Measurements from ENCODE around the gene SOHLH2. TPM values are rescaled to one million over a fixed set of nuclear protein-coding genes. Genes with fewer than 3 reads are reported as not detected.

SOHLH2 gene
- polyA plus RNA-seq, 1 donor from 2014 or later: not detected

DNA sequence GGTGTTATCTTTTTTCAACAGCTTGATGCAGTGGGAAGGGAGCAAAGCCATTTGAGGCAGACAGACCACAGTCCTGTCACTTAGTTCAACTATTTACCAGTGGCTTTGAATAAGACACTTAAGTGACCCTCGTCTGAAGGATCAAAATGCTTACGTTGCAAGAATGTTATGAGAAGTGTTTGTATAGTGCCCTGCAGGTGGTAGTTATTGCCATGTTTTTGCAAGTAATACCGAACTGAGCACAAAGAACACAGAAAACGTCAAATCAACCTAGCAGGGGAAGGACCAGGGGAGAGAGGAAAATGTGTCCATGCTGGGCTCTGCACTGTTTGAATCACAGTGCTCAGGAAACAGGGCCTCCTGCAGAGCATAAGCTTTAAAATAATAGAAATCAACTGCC is 2.8 kb downstream of the SOHLH2 start:
- no peaks in the 10 kb centered on the region for H3K27me3 Mint-ChIP-seq
- H3K4me1 Mint-ChIP-seq: no peaks in the 10 kb centered on the region
- no peak overlapping the region for H3K4me3 Mint-ChIP-seq
- no peak overlapping the region for H3K27ac Mint-ChIP-seq
- H3K36me3 Mint-ChIP-seq: no peaks in the 10 kb centered on the region
- H3K9me3 Mint-ChIP-seq: peaks cover 2 to 3% (median 3%) of the 10 kb centered on the region in 3 donors

DNA sequence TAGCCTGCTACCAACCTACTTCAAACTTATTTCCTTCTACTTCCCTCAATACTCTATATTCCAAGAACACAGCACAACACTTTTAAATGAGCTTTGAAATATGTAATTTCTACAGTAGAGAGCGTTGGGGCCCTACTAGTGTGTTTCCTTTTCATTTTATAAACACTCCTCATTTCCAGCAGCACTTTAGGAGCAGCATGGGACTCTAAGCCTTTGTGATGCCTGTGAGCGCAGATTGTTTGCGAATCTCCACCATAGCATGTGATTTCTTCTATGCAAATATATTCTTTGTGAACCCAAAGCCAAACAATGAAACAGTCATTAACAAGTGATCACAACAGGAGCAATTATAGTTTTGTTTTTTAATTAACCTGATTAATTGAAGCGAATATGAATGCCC is 3.6 kb downstream of the SOHLH2 start:
- H3K27me3 Mint-ChIP-seq: no peaks in the 10 kb centered on the region
- no peaks in the 10 kb centered on the region for H3K36me3 Mint-ChIP-seq
- no peak overlapping the region for H3K27ac Mint-ChIP-seq
- H3K4me3 Mint-ChIP-seq: no peak overlapping the region
- no peaks in the 10 kb centered on the region for H3K4me1 Mint-ChIP-seq
- peaks cover 1 to 3% (median 2%) of the 10 kb centered on the region in 3 donors for H3K9me3 Mint-ChIP-seq

DNA sequence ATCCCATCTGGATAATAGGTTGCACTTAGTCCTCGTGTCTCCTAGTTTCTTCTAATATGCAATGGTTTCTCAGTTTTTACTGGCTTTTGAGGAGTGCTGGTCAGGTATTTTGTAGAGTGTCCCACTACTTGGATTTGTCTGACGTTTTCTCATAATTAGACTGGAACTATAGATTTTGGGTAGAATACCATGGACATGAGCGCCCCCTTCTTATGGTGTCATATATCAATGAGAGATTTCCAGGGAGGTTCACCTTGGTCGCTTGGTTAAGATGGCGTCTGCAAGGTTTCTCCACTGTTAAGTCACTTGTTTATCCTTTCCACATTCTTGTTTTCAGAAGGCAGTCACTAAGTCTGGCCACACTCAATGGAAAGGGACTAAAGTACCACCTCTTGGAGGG is 6.7 kb downstream of the SOHLH2 start:
- H3K27ac Mint-ChIP-seq: no peak overlapping the region
- no peak overlapping the region for H3K4me3 Mint-ChIP-seq
- H3K36me3 Mint-ChIP-seq: no peaks in the 10 kb centered on the region
- H3K4me1 Mint-ChIP-seq: no peaks in the 10 kb centered on the region
- H3K27me3 Mint-ChIP-seq: no peaks in the 10 kb centered on the region
- H3K9me3 Mint-ChIP-seq: no peaks in the 10 kb centered on the region

- no peaks in the 10 kb centered on the region for H3K27me3 Mint-ChIP-seq
These were observed 21.1 kb downstream of the SOHLH2 start for GRCh38 chr13:36193151-36193855.

GRCh38 chr13:36192166-36192565 is 22.2 kb downstream of the SOHLH2 start:
- peaks cover 0 to 4% (median 0%) of the 10 kb centered on the region in 3 donors for H3K9me3 Mint-ChIP-seq
- H3K4me3 Mint-ChIP-seq: no peak overlapping the region
- no peak overlapping the region for H3K27ac Mint-ChIP-seq
- H3K36me3 Mint-ChIP-seq: no peaks in the 10 kb centered on the region
- no peaks in the 10 kb centered on the region for H3K27me3 Mint-ChIP-seq
- H3K4me1 Mint-ChIP-seq: no peaks in the 10 kb centered on the region

More at GRCh38 chr13:36193151-36193855, 21.1 kb downstream of the SOHLH2 start:
- Mint-ChIP-seq H3K36me3 (no peaks in the 10 kb centered on the region), H3K27ac (no peak overlapping the region), H3K9me3 (peaks cover 0 to 3% (median 0%) of the 10 kb centered on the region in 3 donors), H3K4me1 (no peaks in the 10 kb centered on the region), H3K4me3 (no peak overlapping the region)

DNA sequence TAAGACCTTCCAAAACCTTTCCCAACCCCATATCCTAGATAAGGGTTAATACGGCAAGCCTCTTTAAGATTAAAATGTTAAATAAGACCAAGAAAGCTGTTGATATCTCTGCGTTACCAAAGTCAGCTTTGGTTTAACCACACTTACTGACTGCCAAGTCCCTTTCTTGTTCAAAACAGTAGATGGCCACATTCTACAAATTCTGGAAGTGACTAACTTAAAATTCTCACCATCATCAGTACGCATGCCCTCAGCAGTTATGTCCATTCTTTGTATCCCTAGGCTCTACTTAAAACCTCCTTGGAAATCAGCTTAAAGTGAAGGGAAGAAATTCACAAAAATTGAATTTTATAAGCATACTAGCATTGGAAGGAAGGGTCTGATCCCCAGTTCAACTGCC is 23.6 kb downstream of the SOHLH2 start:
- H3K4me3 Mint-ChIP-seq: no peak overlapping the region
- no peaks in the 10 kb centered on the region for H3K36me3 Mint-ChIP-seq
- peaks cover 0 to 4% (median 0%) of the 10 kb centered on the region in 3 donors for H3K9me3 Mint-ChIP-seq
- H3K27me3 Mint-ChIP-seq: no peaks in the 10 kb centered on the region
- H3K27ac Mint-ChIP-seq: no peak overlapping the region
- no peaks in the 10 kb centered on the region for H3K4me1 Mint-ChIP-seq

DNA sequence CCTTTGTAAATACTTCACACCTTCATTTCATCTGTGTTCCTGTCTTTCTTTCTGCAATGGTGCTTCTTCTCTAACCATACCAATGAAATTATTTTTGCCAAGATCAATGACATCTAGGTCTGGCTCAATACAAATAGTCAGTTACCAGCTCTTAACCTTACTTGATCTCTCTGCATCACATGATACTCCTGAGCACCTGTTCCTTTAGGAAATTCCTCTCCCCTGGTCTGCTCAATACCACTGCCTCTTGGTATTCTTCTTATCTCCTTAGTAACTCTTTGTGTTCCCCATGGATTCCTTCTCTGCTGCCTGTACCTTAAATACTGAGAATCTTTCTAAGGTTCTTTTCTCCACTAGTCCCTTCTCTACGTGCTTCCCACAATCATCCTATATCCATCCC is 25.9 kb downstream of the SOHLH2 start:
- no peak overlapping the region for H3K4me3 Mint-ChIP-seq
- no peaks in the 10 kb centered on the region for H3K36me3 Mint-ChIP-seq
- H3K27me3 Mint-ChIP-seq: no peaks in the 10 kb centered on the region
- peak overlapping the region in 1 of 3 donors; percentile 48 for H3K27ac Mint-ChIP-seq
- H3K9me3 Mint-ChIP-seq: peaks cover 0 to 4% (median 0%) of the 10 kb centered on the region in 3 donors
- no peaks in the 10 kb centered on the region for H3K4me1 Mint-ChIP-seq

GRCh38 chr13:36183901-36184300 is 30.5 kb downstream of the SOHLH2 start:
- Mint-ChIP-seq H3K27me3 (no peaks in the 10 kb centered on the region), H3K36me3 (peaks cover 2% of the 10 kb centered on the region), H3K9me3 (peaks cover 0 to 5% (median under 1%) of the 10 kb centered on the region in 3 donors), H3K4me3 (no peak overlapping the region), H3K27ac (no peak overlapping the region), H3K4me1 (no peaks in the 10 kb centered on the region)

- Mint-ChIP-seq H3K27ac (no peak overlapping the region), H3K36me3 (peaks cover 2% of the 10 kb centered on the region), H3K4me1 (no peaks in the 10 kb centered on the region), H3K4me3 (no peak overlapping the region), H3K27me3 (peaks cover 2% of the 10 kb centered on the region), H3K9me3 (peaks cover 0 to 3% (median 2%) of the 10 kb centered on the region in 3 donors)
These were observed 38.7 kb downstream of the SOHLH2 start for GRCh38 chr13:36175621-36176020.

DNA sequence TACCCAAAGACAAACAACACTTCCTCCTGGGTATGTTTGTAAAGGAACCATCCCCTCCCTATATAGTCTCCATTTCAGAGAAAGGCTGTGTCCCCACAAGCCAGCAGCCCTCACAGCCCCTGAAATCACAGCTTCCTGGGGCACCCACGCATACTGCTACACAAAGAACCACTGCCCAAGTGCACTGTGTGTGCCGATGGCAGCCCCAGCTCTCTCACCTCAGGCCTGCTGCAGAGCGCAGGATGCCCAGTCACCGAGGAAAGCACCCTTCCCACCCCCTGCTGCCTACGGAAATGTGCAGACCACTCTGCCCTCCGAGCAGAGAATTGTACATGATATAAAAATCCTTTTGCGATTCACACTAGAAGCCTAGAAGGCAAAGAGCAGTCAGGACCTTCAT is 39.4 kb downstream of the SOHLH2 start:
- Mint-ChIP-seq H3K27me3 (peaks cover 2% of the 10 kb centered on the region), H3K27ac (no peak overlapping the region), H3K4me1 (no peaks in the 10 kb centered on the region), H3K9me3 (peaks cover 0 to 3% (median 2%) of the 10 kb centered on the region in 3 donors), H3K4me3 (no peak overlapping the region), H3K36me3 (peaks cover 2% of the 10 kb centered on the region)

GRCh38 chr13:36173571-36174322 is 40.6 kb downstream of the SOHLH2 start:
- H3K9me3 Mint-ChIP-seq: peaks cover 0 to 2% (median 2%) of the 10 kb centered on the region in 3 donors
- no peaks in the 10 kb centered on the region for H3K36me3 Mint-ChIP-seq
- no peak overlapping the region for H3K4me3 Mint-ChIP-seq
- H3K27ac Mint-ChIP-seq: no peak overlapping the region
- H3K27me3 Mint-ChIP-seq: peaks cover 2% of the 10 kb centered on the region
- no peaks in the 10 kb centered on the region for H3K4me1 Mint-ChIP-seq

DNA sequence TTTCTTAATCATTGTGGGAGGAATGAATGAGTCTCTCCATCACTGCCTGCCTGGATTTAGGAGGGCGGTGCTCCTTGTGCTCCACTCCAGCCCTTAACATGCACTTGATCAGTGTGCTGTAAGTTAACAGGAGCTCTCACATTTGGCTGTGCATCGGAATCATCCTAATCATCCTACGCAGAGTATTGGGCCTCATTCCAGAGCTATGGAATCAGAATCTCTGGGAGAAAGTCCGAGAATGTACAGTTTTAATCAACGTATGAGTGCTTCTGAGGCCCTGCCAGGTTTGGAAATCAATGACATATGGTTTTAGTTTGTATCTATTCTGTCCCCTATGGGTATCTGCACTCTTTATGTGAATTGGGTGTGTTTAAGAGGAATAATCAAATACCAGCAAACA is 48.3 kb downstream of the SOHLH2 start:
- H3K9me3 Mint-ChIP-seq: peaks cover 2 to 8% (median 4%) of the 10 kb centered on the region in 3 donors
- no peak overlapping the region for H3K27ac Mint-ChIP-seq
- H3K4me3 Mint-ChIP-seq: no peak overlapping the region
- H3K27me3 Mint-ChIP-seq: no peaks in the 10 kb centered on the region
- H3K36me3 Mint-ChIP-seq: no peaks in the 10 kb centered on the region
- H3K4me1 Mint-ChIP-seq: no peaks in the 10 kb centered on the region

DNA sequence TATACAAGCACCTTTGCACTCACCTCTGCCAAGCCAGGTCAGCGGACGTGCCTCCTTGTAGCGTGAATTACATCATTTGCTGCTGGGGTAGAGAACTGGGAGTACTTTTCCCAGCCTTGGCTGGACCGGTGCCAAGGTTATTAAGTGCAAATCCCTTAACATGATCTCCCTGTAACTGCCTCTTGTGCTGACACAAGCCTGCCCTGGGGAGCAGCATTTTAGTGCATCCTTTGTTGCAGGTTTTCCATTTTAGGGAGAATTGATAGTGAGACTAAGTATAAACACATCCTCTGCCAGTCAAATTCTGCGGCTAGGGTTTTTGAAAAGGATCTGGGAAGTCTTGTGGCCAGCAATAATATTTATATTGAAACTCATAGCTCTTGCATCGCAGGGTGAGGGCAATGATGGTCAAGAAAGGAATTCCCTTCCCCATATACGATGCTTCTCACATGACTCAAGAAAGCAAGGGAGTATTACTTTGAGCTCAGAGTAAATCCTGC is 50.5 kb downstream of the SOHLH2 start:
- Mint-ChIP-seq H3K27ac (no peak overlapping the region), H3K27me3 (no peaks in the 10 kb centered on the region), H3K9me3 (peaks cover 2 to 11% (median 10%) of the 10 kb centered on the region in 3 donors), H3K36me3 (no peaks in the 10 kb centered on the region), H3K4me1 (peaks cover 0 to 2% (median 0%) of the 10 kb centered on the region in 3 donors), H3K4me3 (no peak overlapping the region)

- Mint-ChIP-seq H3K4me1 (peaks cover 0 to 2% (median 0%) of the 10 kb centered on the region in 3 donors), H3K27me3 (no peaks in the 10 kb centered on the region), H3K4me3 (no peak overlapping the region), H3K36me3 (no peaks in the 10 kb centered on the region), H3K27ac (no peak overlapping the region), H3K9me3 (peaks cover 2 to 11% (median 10%) of the 10 kb centered on the region in 3 donors)
These were observed 51.1 kb downstream of the SOHLH2 start for GRCh38 chr13:36163286-36163685.

- peaks cover 4 to 17% (median 5%) of the 10 kb centered on the region in 3 donors for H3K9me3 Mint-ChIP-seq
- H3K4me1 Mint-ChIP-seq: peaks cover 0 to 2% (median 0%) of the 10 kb centered on the region in 3 donors
- no peak overlapping the region for H3K27ac Mint-ChIP-seq
- H3K27me3 Mint-ChIP-seq: no peaks in the 10 kb centered on the region
- peak overlapping the region in 1 of 4 donors; percentile 67 for H3K4me3 Mint-ChIP-seq
- no peaks in the 10 kb centered on the region for H3K36me3 Mint-ChIP-seq
These were observed 54.1 kb downstream of the SOHLH2 start for GRCh38 chr13:36160297-36160696.

All from IgD-negative memory B cell (primary cell).